ENCODE measurements around the gene RNASET2. TPM values are rescaled to one million over a fixed set of nuclear protein-coding genes. Genes with fewer than 3 reads are reported as not detected.

The RNASET2 gene
- total RNA-seq, 1 experiment from 2014 or later, result 10.3 TPM

GRCh38 chr6:166954118-166954713 lies 2.1 kb downstream of the RNASET2 start:
- TF ChIP-seq CTCF (IDR thresholded peaks at IDR 0.05; ENCODE audit: unreplicated experiment), result no peak
- intact Hi-C loops (cut with micrococcal nuclease), result no loop called here
- no TSS peak for BruUV-seq (replicated peaks)
- Mint-ChIP-seq H3K27ac (ENCODE audit: low read depth, unreplicated experiment) (no peak overlapping the region), H3K36me3 (ENCODE audit: insufficient read depth, unreplicated experiment) (no peaks in the 10 kb centered on the region), H3K4me3 (ENCODE audit: unreplicated experiment) (no peak overlapping the region), H3K4me1 (ENCODE audit: insufficient read depth, unreplicated experiment) (peaks cover 18% of the 10 kb centered on the region), H3K9me3 (ENCODE audit: unreplicated experiment) (no peaks in the 10 kb centered on the region), H3K27me3 (ENCODE audit: insufficient read depth, unreplicated experiment) (no peaks in the 10 kb centered on the region)
- ChIA-PET CTCF (interaction anchor here (0.6 to 5.3 kb wide), 4 partner anchors 35 to 181 kb away, joined by 3 to 30 read pairs (median 6); no protein-coding TSS in a partner anchor), POLR2A (interaction anchor here (0.5 to 2.4 kb wide), 5 partner anchors 18 to 632 kb away, joined by 3 to 7 read pairs (median 3); partner anchors contain the start of gene CEP43)
- DNase-seq (ENCODE audit: unreplicated experiment), result no peak

GRCh38 chr6:166952567-166953486 lies 3.5 kb downstream of the RNASET2 start:
- DNase-seq (ENCODE audit: unreplicated experiment), result no peak
- no peaks in the 10 kb centered on the region for H3K27me3 Mint-ChIP-seq (ENCODE audit: insufficient read depth, unreplicated experiment)
- intact Hi-C loops (cut with micrococcal nuclease), result no loop called here
- ChIA-PET CTCF (interaction anchor here (0.7 to 5.3 kb wide), 7 partner anchors 23 to 178 kb away, joined by 3 to 30 read pairs (median 5); no protein-coding TSS in a partner anchor), POLR2A (interaction anchor here (2.4 kb wide), 1 partner anchor 47 kb away, joined by 7 read pairs; the partner anchor contains the start of gene CEP43)
- peaks cover 18% of the 10 kb centered on the region for H3K4me1 Mint-ChIP-seq (ENCODE audit: insufficient read depth, unreplicated experiment)
- no TSS peak for BruUV-seq (replicated peaks)
- no peak overlapping the region for H3K4me3 Mint-ChIP-seq (ENCODE audit: unreplicated experiment)
- no peak overlapping the region for H3K27ac Mint-ChIP-seq (ENCODE audit: low read depth, unreplicated experiment)
- no peaks in the 10 kb centered on the region for H3K9me3 Mint-ChIP-seq (ENCODE audit: unreplicated experiment)
- TF ChIP-seq CTCF (IDR thresholded peaks at IDR 0.05; ENCODE audit: unreplicated experiment), result no peak
- no peaks in the 10 kb centered on the region for H3K36me3 Mint-ChIP-seq (ENCODE audit: insufficient read depth, unreplicated experiment)

DNA sequence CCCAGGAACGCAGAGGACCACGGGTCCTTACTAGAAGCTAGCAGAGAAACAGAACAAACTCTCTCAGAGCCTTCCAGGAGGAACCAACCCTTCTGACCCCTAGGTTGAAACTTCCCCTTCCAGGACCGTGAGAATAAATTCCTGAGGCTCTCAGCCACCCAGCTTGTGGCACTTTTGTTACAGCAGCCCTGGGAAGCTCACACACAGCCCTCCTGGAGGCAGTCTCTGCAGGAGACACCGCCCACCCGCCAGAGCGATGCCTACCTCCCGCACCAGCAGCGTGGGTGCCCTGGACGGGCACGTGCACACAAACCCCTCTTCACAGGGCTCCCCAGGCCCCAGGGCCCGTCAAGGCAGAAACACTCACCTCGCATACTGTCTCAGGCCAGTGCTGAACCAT lies 4.2 kb downstream of the RNASET2 start:
- H3K36me3 Mint-ChIP-seq (ENCODE audit: insufficient read depth, unreplicated experiment), result no peaks in the 10 kb centered on the region

More for the DNA sequence above, 4.2 kb downstream of the RNASET2 start:
- ChIA-PET CTCF (interaction anchor here (0.5 to 5.3 kb wide), 7 partner anchors 9 to 177 kb away, joined by 3 to 30 read pairs (median 5); no protein-coding TSS in a partner anchor), POLR2A (no interaction called here)
- no peak for TF ChIP-seq CTCF (IDR thresholded peaks at IDR 0.05; ENCODE audit: unreplicated experiment)
- H3K27me3 Mint-ChIP-seq (ENCODE audit: insufficient read depth, unreplicated experiment), result no peaks in the 10 kb centered on the region
- BruUV-seq (replicated peaks), result no TSS peak
- H3K4me3 Mint-ChIP-seq (ENCODE audit: unreplicated experiment), result no peak overlapping the region
- peaks cover 18% of the 10 kb centered on the region for H3K4me1 Mint-ChIP-seq (ENCODE audit: insufficient read depth, unreplicated experiment)
- H3K27ac Mint-ChIP-seq (ENCODE audit: low read depth, unreplicated experiment), result no peak overlapping the region
- intact Hi-C loops (cut with micrococcal nuclease), result no loop called here
- H3K9me3 Mint-ChIP-seq (ENCODE audit: unreplicated experiment), result no peaks in the 10 kb centered on the region
- DNase-seq (ENCODE audit: unreplicated experiment), result no peak

All from MCF 10A (cell line).